HepG2 (cell line): ENCODE data around the gene CHPF. TPM values are rescaled to one million over a fixed set of nuclear protein-coding genes. Genes with fewer than 3 reads are reported as not detected.

Experiments used
- ARID2 ChIP-seq: sonication (generic); formaldehyde crosslinking; IDR thresholded peaks from 2 replicates; pipeline ENCODE4 v1.8.1; 2022; ENCODE audit warnings: mild to moderate bottlenecking, missing genetic modification reagents, borderline replicate concordance
- HNF4A ChIP-seq: sonication (generic); formaldehyde crosslinking; IDR thresholded peaks from 2 replicates; pipeline ENCODE4 v1.4.0; 2020; ENCODE audit warnings: missing genetic modification reagents
- KLF12 ChIP-seq: sonication (generic); formaldehyde crosslinking; IDR thresholded peaks from 2 replicates; pipeline ENCODE4 v1.4.0; 2020; ENCODE audit warnings: missing genetic modification reagents, borderline replicate concordance
- MED1 ChIP-seq: sonication (generic); formaldehyde crosslinking; IDR thresholded peaks from 2 replicates; pipeline ENCODE4 v1.4.0; 2020; ENCODE audit warnings: missing genetic modification reagents
- NCOA2 ChIP-seq: sonication (generic); formaldehyde crosslinking; IDR thresholded peaks from 2 replicates; pipeline ENCODE4 v1.8.0; 2022; ENCODE audit warnings: inconsistent platforms
- NR3C1 ChIP-seq: sonication (generic); formaldehyde crosslinking; IDR thresholded peaks from 2 replicates; pipeline ENCODE4 v1.4.0; 2020; ENCODE audit warnings: missing genetic modification reagents
- PHF5A ChIP-seq: IDR thresholded peaks from one replicate; pipeline ENCODE4 v1.6.1; 2018; ENCODE audit warnings: low read depth, missing genetic modification reagents; ENCODE audit not compliant: unreplicated experiment
- RARA ChIP-seq: IDR thresholded peaks from 2 replicates; pipeline ENCODE4 v1.6.1; 2016; ENCODE audit warnings: missing genetic modification reagents, missing compliant biosample characterization
- REXO4 ChIP-seq: sonication (generic); formaldehyde crosslinking; IDR thresholded peaks from 2 replicates; pipeline ENCODE4 v1.8.0; 2022; ENCODE audit warnings: missing genetic modification reagents, mild to moderate bottlenecking, borderline replicate concordance
- RXRB ChIP-seq: IDR thresholded peaks from 2 replicates; pipeline ENCODE4 v1.6.1; 2016; ENCODE audit warnings: borderline replicate concordance, missing genetic modification reagents, missing compliant biosample characterization
- SOX13 ChIP-seq, 3 experiments: fragments of 450-650 bp in 1 of 3; sonication (generic) in 1 of 3; formaldehyde crosslinking in 1 of 3; IDR thresholded peaks in 2 of 3; conservative IDR thresholded peaks in 1 of 3; 2 replicates each; pipeline versions ENCODE4 v1.5.0 to v1.6.1; 2016 to 2020; ENCODE audit warnings: antibody characterized with exemption in 1 of 3, mild to moderate bottlenecking in 1 of 3, missing compliant biosample characterization in 1 of 3, missing genetic modification reagents in 1 of 3, moderate library complexity in 1 of 3
- U2AF1 ChIP-seq: fragments of 200-400 bp; formaldehyde crosslinking; optimal IDR thresholded peaks from 2 replicates; pipeline ENCODE3; 2017; ENCODE audit warnings: mild to moderate bottlenecking, low read depth, low read length
- YEATS2 ChIP-seq: sonication (generic); formaldehyde crosslinking; IDR thresholded peaks from 2 replicates; pipeline ENCODE4 v1.4.0; 2020; ENCODE audit warnings: missing genetic modification reagents, borderline replicate concordance
- ZFY ChIP-seq: sonication (generic); formaldehyde crosslinking; IDR thresholded peaks from 2 replicates; pipeline ENCODE4 v1.4.0; 2020; ENCODE audit warnings: missing genetic modification reagents
- ZNF329 ChIP-seq: sonication (generic); formaldehyde crosslinking; IDR thresholded peaks from 2 replicates; pipeline ENCODE4 v1.9.0; 2021; ENCODE audit warnings: low read depth, mild to moderate bottlenecking, missing genetic modification reagents
- ZNF441 ChIP-seq: sonication (generic); formaldehyde crosslinking; IDR thresholded peaks from 2 replicates; pipeline ENCODE4 v1.7.0; 2021; ENCODE audit warnings: missing genetic modification reagents, borderline replicate concordance
- ZNF570 ChIP-seq: sonication (generic); formaldehyde crosslinking; IDR thresholded peaks from 2 replicates; pipeline ENCODE4 v1.4.0; 2020; ENCODE audit warnings: mild to moderate bottlenecking, missing genetic modification reagents, borderline replicate concordance
- ZNF768 ChIP-seq: sonication (generic); formaldehyde crosslinking; IDR thresholded peaks from 2 replicates; pipeline ENCODE4 v1.4.0; 2020; ENCODE audit warnings: missing genetic modification reagents
- ZNF776 ChIP-seq: sonication (generic); formaldehyde crosslinking; IDR thresholded peaks from 2 replicates; pipeline ENCODE4 v1.4.0; 2020; ENCODE audit warnings: mild to moderate bottlenecking, missing genetic modification reagents
- polyA plus RNA-seq, 8 experiments: library from polyadenylated mRNA; depleted of rRNA in 3 of 8; stranded (reverse) in 7 of 8; unstranded in 1 of 8; fragments of >200 nt; fragmentation: Illumina TruSeq in 4 of 8; extraction: Trizol in 4 of 8; gene quantifications; 2 replicates each; pipeline versions ENCODE4 v1.2.1 to v1.2.3, GENCODE V29; 2011 to 2016; ENCODE audit warnings: low read depth in 4 of 8, missing spikeins in 1 of 8, mixed read lengths in 1 of 8; ENCODE audit not compliant: insufficient read depth in 1 of 8
- total RNA-seq, 5 experiments: library from RNA; depleted of rRNA; stranded (reverse); fragments of >200 nt; fragmentation: Illumina TruSeq; extraction: Trizol; gene quantifications; 2 replicates each; pipeline ENCODE4 v1.2.3, GENCODE V29; 2016; ENCODE audit warnings: low read depth in 1 of 5
- TF ChIP-seq, protein P1 (sequence below): IDR thresholded peaks from 2 replicates; pipeline ENCODE4 v1.6.1; 2016; ENCODE audit warnings: low read depth
- TF ChIP-seq, protein P2 (sequence below): sonication (generic); formaldehyde crosslinking; IDR thresholded peaks from 2 replicates; pipeline ENCODE4 v1.5.1; 2020; ENCODE audit warnings: mild to moderate bottlenecking, missing genetic modification reagents, moderate library complexity
- TF ChIP-seq, protein P3 (sequence below): sonication (generic); formaldehyde crosslinking; IDR thresholded peaks from 2 replicates; pipeline ENCODE4 v1.8.0; 2022; ENCODE audit warnings: missing genetic modification reagents, mild to moderate bottlenecking, borderline replicate concordance

CHPF gene
- total and polyA plus RNA-seq, 2 of the 13 experiments (the other 11 are each of a cell fraction or from before 2014, with no cell fraction given) = 79.6 to 111 TPM

DNA sequence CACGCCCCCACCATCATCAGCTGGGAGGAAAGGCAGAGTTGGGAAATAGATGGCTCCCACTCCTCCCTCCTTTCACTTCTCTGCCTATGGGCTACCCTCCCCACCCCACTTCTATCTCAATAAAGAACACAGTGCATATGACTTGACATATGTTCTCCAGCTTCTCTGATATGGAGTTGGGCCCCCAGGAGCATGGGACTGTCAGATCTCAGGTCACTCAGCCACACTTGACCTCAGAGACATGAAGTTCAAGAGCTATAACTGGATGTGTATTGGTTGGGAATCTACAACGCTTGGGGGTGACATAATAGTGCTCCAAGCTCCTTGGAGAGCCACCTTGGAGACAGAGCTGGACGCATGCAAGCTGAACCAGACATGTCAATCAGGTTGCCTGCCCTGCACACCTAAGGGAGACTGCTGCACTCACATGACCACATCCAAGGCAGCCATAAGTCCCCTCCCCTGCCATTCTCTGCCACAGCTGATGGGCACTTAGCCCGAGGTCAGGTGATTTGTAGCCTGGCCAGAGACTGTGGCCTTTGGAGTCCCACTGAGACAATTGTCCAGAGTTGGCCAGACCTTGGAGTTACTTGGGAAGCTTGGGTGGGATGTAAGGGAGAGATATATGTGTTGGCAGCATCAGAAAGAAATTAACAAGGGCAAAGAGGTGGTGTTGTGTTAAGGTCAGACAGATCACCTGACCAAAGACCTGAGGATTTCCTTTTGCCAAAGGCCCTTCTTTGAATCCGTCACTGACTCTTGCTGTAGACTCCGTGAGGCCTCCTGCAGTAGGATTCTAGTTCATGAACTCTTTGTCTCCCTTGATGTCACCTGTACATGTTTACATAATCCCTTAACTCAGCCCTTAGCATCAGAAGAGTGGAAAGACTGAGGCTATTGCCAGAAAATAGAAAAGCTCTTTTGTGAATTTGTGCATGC lies 32.2 kb upstream of the CHPF start (continued):
- TF ChIP-seq REXO4 = 0 out of 2 replicates have a peak, but pooled peaks have one; percentile 3
- TF ChIP-seq ZFY = peak; percentile 21; the same call in 1 of the 2 replicates
- no peak for TF ChIP-seq ZNF776 (CRISPR knock-in tag)
- no peak for TF ChIP-seq PHF5A (CRISPR knock-in tag)
- TF ChIP-seq NCOA2 (CRISPR knock-in tag) = no peak
- no peak for TF ChIP-seq ZNF329 (CRISPR knock-in tag)
- no peak; the same call in 1 of the 2 replicates for TF ChIP-seq HNF4A
- no peak for TF ChIP-seq SOX13 (IDR thresholded peaks at IDR 0.05)
- TF ChIP-seq SOX13 (CRISPR knock-in tag; conservative IDR thresholded peaks at IDR 0.05 in 1 of 2, IDR thresholded peaks at IDR 0.05 in 1 of 2) = 0 out of 4 replicates have a peak, but pooled peaks of 1 of the 2 experiments have one; percentile 35
- peak; percentile 42; the same call in 1 of the 2 replicates for TF ChIP-seq YEATS2 (CRISPR knock-in tag)
- TF ChIP-seq ZNF570 (CRISPR knock-in tag) = no peak
- TF ChIP-seq ZNF768 (CRISPR knock-in tag) = no peak
- TF ChIP-seq ARID2 (CRISPR knock-in tag) = no peak
- peak; percentile 95 for TF ChIP-seq RARA (CRISPR knock-in tag)
- 0 out of 2 replicates have a peak, but pooled peaks have one; percentile 63 for TF ChIP-seq ZNF441 (CRISPR knock-in tag)
- TF ChIP-seq U2AF1 = no peak
- peak; percentile 71 for TF ChIP-seq RXRB (CRISPR knock-in tag)
- TF ChIP-seq MED1 (CRISPR knock-in tag) = peak; percentile 47; the same call in 1 of the 2 replicates
- TF ChIP-seq, protein P1, sequence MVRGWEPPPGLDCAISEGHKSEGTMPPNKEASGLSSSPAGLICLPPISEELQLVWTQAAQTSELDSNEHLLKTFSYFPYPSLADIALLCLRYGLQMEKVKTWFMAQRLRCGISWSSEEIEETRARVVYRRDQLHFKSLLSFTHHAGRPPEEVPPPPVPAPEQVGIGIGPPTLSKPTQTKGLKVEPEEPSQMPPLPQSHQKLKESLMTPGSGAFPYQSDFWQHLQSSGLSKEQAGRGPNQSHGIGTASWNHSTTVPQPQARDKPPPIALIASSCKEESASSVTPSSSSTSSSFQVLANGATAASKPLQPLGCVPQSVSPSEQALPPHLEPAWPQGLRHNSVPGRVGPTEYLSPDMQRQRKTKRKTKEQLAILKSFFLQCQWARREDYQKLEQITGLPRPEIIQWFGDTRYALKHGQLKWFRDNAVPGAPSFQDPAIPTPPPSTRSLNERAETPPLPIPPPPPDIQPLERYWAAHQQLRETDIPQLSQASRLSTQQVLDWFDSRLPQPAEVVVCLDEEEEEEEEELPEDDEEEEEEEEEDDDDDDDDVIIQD (CRISPR knock-in tag) = no peak
- no peak for TF ChIP-seq NR3C1 (CRISPR knock-in tag)
- TF ChIP-seq KLF12 (CRISPR knock-in tag) = no peak
- TF ChIP-seq, protein P2, sequence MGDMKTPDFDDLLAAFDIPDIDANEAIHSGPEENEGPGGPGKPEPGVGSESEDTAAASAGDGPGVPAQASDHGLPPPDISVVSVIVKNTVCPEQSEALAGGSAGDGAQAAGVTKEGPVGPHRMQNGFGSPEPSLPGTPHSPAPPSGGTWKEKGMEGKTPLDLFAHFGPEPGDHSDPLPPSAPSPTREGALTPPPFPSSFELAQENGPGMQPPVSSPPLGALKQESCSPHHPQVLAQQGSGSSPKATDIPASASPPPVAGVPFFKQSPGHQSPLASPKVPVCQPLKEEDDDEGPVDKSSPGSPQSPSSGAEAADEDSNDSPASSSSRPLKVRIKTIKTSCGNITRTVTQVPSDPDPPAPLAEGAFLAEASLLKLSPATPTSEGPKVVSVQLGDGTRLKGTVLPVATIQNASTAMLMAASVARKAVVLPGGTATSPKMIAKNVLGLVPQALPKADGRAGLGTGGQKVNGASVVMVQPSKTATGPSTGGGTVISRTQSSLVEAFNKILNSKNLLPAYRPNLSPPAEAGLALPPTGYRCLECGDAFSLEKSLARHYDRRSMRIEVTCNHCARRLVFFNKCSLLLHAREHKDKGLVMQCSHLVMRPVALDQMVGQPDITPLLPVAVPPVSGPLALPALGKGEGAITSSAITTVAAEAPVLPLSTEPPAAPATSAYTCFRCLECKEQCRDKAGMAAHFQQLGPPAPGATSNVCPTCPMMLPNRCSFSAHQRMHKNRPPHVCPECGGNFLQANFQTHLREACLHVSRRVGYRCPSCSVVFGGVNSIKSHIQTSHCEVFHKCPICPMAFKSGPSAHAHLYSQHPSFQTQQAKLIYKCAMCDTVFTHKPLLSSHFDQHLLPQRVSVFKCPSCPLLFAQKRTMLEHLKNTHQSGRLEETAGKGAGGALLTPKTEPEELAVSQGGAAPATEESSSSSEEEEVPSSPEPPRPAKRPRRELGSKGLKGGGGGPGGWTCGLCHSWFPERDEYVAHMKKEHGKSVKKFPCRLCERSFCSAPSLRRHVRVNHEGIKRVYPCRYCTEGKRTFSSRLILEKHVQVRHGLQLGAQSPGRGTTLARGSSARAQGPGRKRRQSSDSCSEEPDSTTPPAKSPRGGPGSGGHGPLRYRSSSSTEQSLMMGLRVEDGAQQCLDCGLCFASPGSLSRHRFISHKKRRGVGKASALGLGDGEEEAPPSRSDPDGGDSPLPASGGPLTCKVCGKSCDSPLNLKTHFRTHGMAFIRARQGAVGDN (CRISPR knock-in tag) = peak; percentile 66
- TF ChIP-seq, protein P3, sequence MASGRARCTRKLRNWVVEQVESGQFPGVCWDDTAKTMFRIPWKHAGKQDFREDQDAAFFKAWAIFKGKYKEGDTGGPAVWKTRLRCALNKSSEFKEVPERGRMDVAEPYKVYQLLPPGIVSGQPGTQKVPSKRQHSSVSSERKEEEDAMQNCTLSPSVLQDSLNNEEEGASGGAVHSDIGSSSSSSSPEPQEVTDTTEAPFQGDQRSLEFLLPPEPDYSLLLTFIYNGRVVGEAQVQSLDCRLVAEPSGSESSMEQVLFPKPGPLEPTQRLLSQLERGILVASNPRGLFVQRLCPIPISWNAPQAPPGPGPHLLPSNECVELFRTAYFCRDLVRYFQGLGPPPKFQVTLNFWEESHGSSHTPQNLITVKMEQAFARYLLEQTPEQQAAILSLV (CRISPR knock-in tag) = no peak
